Measurements from ENCODE around the gene TBX1. TPM values are rescaled to one million over a fixed set of nuclear protein-coding genes. Genes with fewer than 3 reads are reported as not detected.

Gene TBX1
- total RNA-seq, 1 donor from 2014 or later, result 1.1 TPM

DNA sequence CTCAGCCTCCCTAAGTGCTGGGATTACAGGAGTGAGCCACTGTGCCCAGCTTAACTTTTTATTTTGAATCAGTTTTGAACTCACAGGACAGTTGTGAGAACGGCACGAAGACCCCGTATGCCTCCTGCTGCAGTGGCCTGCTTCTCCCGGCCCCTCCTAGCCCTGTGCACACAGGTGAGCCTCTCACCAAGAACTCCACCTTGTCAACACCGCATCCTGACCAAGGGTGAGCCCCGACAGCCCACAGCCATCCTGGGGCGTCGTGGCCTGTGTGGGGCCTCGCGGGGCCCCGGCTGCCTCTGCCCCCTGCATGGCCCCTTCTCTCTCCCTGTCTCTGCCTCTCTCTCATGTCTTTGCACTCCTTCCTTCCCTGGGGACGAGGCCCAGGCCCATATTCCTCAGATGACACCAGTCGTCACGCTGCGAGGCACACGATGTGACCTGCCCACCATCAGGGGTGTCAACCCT, 55.3 kb downstream of the TBX1 start:
- no peak for ATAC-seq

DNA sequence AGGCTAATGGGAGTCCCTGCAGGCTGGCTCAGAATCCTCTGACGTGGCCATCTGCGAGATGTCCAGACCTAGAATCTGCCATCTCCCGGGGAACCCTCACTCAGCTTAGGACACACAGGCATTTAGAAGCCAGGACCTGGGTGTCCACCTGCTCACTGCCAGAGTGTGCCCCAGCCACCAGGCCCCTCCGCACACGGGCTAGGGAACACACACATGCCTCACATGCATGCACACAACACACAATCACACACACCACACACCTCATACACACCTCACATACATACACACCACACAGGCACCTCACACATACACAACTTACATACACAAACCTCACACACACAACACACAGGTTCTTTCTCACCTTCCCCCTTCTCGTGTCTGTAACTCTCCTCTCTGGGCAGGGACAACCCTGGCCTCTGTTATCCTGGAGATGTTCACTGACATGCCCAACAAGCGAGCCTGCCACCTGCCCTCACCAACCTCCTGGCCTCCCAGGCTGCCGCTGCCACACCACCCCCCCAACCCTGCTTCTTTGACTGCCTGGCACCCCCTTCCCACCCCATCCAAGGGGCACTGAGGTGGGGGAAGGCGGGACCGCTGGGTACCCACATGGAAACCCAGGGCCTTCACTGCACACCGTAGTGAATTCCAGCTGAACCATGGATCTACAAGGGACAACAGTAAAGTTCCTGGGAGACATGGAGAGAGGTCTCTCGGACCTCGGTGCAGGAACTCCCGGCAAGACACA, 56.0 kb downstream of the TBX1 start:
- no peak for ATAC-seq

Other genes starting within 250 kb of the TBX1 start
- 10.4 TPM for gene CLDN5, start 236.4 kb upstream of the TBX1 start, total RNA-seq
- 31.3 TPM for gene SEPTIN5, start 46.3 kb upstream of the TBX1 start, total RNA-seq
- gene GP1BB, start 37.2 kb upstream of the TBX1 start, total RNA-seq, result 2.0 TPM
- gene GNB1L, start 94.1 kb downstream of the TBX1 start, total RNA-seq, result 3.9 TPM
- gene RTL10, start 94.1 kb downstream of the TBX1 start, total RNA-seq, result 14.0 TPM
- 146 TPM for gene COMT, start 181.0 kb downstream of the TBX1 start, total RNA-seq
- gene TXNRD2, start 181.0 kb downstream of the TBX1 start, total RNA-seq, result 11.7 TPM

Data from esophagus mucosa (tissue), 1 donor.